T-cell (primary cell): ENCODE measurements around the gene MIPEP. TPM values are rescaled to one million over a fixed set of nuclear protein-coding genes. Genes with fewer than 3 reads are reported as not detected.

Experiments used
- ATAC-seq, 4 experiments: fragments of 200-7000 bp in 3 of 4; fragments of 150-1000 bp in 1 of 4; cut with Tn5 transposase; replicated peaks in 1 of 4; 1 replicate in 3 of 4; 2 replicates in 1 of 4; pipeline ENCODE4 v1.10.0; 2021; ENCODE audit warnings: moderate library complexity in 3 of 4, mild to moderate bottlenecking in 2 of 4, moderate number of reproducible peaks in 1 of 4
- CTCF ChIA-PET, 2 donors: fragments of 300-600 bp; sonication (Branson Sonifier 250); formaldehyde crosslinking; loops; one replicate each; lab custom pipeline; 2022; ENCODE audit warnings: antibody characterized with exemption in 2 of 2; lab: Charles Lee
- POLR2A ChIA-PET, 2 donors: fragments of 300-600 bp; sonication (Branson Sonifier 250); formaldehyde crosslinking; loops; one replicate each; lab custom pipeline; 2022; ENCODE audit warnings: antibody characterized with exemption in 2 of 2; lab: Charles Lee
- DNase-seq, 35 experiments: peaks; one replicate each; pipeline versions ENCODE4 v3.0.0 to v3.0.0-alpha.2; 2013 to 2023
- H3K27ac ChIP-seq: one replicate; pipeline ENCODE4 v1.5.1; 2013; ENCODE audit warnings: low read length
- H3K27me3 ChIP-seq, 2 experiments: replicated peaks in 1 of 2; 1 replicate in 1 of 2; 2 replicates in 1 of 2; pipeline versions ENCODE4 v1.6.1 to v1.7.0; 2013; ENCODE audit warnings: low read length in 1 of 2, mixed read lengths in 1 of 2; ENCODE audit not compliant: control insufficient read depth in 2 of 2, insufficient read depth in 2 of 2; ENCODE audit errors: extremely low read depth in 1 of 2
- H3K36me3 ChIP-seq, 2 donors: 1 replicate in 1 of 2; 2 replicates in 1 of 2; pipeline versions ENCODE4 v1.6.1 to v1.7.0; 2013; ENCODE audit warnings: low read length in 1 of 2; ENCODE audit not compliant: control insufficient read depth in 2 of 2, insufficient read depth in 1 of 2; ENCODE audit errors: extremely low read depth in 1 of 2
- H3K4me1 ChIP-seq, 2 experiments: 1 replicate in 1 of 2; 2 replicates in 1 of 2; pipeline versions ENCODE4 v1.6.1 to v1.7.0; 2013; ENCODE audit warnings: low read length in 2 of 2, mixed read lengths in 1 of 2; ENCODE audit not compliant: insufficient read depth in 2 of 2, control insufficient read depth in 1 of 2; ENCODE audit errors: extremely low read depth in 1 of 2
- H3K4me3 ChIP-seq, 2 donors: 1 replicate in 1 of 2; 2 replicates in 1 of 2; pipeline versions ENCODE4 v1.5.1 to v1.7.0; 2013; ENCODE audit warnings: mild to moderate bottlenecking in 2 of 2, low read length in 1 of 2, moderate library complexity in 1 of 2; ENCODE audit not compliant: control insufficient read depth in 1 of 2; ENCODE audit errors: extremely low read depth in 1 of 2
- H3K9me3 ChIP-seq: 2 replicates; pipeline ENCODE4 v1.7.0; 2013
- H3K27ac Mint-ChIP-seq, 2 donors: one replicate each; pipeline ENCODE4 v1.8.0; 2020 to 2021; ENCODE audit warnings: mild to moderate bottlenecking in 2 of 2, mixed read lengths in 2 of 2
- H3K27me3 Mint-ChIP-seq, 2 donors: one replicate each; pipeline ENCODE4 v1.8.0; 2021 to 2022; ENCODE audit warnings: mixed read lengths in 2 of 2
- H3K36me3 Mint-ChIP-seq: one replicate; pipeline ENCODE4 v1.8.0; 2021; ENCODE audit warnings: mixed read lengths
- H3K4me1 Mint-ChIP-seq, 3 donors: one replicate each; pipeline ENCODE4 v1.8.0; 2020 to 2022; ENCODE audit warnings: mixed read lengths in 3 of 3, mild to moderate bottlenecking in 1 of 3
- H3K4me3 Mint-ChIP-seq, 3 donors: one replicate each; pipeline ENCODE4 v1.8.0; 2020 to 2022; ENCODE audit warnings: mild to moderate bottlenecking in 3 of 3, mixed read lengths in 3 of 3, moderate library complexity in 3 of 3
- H3K9me3 Mint-ChIP-seq, 3 donors: one replicate each; pipeline ENCODE4 v1.8.0; 2020 to 2022; ENCODE audit warnings: mixed read lengths in 3 of 3
- WGBS: methylation state at CpG from one replicate; pipeline ENCODE4 v1.1.5; 2013; ENCODE audit warnings: missing lambda C conversion rate; ENCODE audit not compliant: insufficient coverage; 5-methylcytosine and 5-hydroxymethylcytosine counted together
- total RNA-seq, 35 experiments: library from RNA in 6 of 35; stranded (reverse) in 6 of 35; fragments of 120-200 nt in 1 of 35; gene quantifications; one replicate each; pipeline versions ENCODE4 v1.2.1 to v1.2.4 and lab custom pipeline; 2013 to 2026

MIPEP gene
- total RNA-seq, 5 donors from 2014 or later (not counting 1 experiment from before 2014, with no cell fraction given): 6.3 to 13.8 (median 12.3) TPM

DNA sequence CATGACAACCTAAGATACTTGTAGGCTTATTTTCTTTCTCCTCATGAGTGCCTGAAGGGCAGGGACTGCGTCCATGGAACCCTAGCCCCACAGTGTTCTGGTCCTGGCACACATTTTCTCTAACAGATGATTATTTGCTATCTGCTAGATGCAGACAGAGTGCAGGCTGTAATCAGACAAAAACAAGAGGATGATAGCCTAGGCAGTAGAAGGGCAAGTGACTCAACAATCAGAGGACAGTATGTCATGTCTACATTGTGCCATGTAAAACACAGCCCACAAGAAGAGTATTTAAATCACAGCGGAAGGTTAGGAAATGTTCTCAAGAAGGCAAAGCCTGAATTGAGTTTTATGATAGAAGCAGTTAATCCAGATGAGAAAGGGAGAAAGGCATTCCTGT is 29.3 kb downstream of the MIPEP start:
- Histone ChIP-seq H3K36me3 (peaks cover 0 to 10% of the 10 kb centered on the region in 2 donors), H3K27me3 (no peaks in the 10 kb centered on the region), H3K4me1 (no peaks in the 10 kb centered on the region), H3K9me3 (no peaks in the 10 kb centered on the region), H3K4me3 (no peak overlapping the region), H3K27ac (no peak overlapping the region)
- DNase-seq (no peak), ATAC-seq (no peak)
- no peaks in the 10 kb centered on the region for H3K9me3 Mint-ChIP-seq
- H3K4me1 Mint-ChIP-seq: no peaks in the 10 kb centered on the region
- H3K36me3 Mint-ChIP-seq: peaks cover 48% of the 10 kb centered on the region
- H3K4me3 Mint-ChIP-seq: no peak overlapping the region
- 100% methylated on average over 1 of the region's 2 CpGs for WGBS
- no peaks in the 10 kb centered on the region for H3K27me3 Mint-ChIP-seq
- ChIA-PET CTCF (no interaction called here), POLR2A (no interaction called here)
- no peak overlapping the region for H3K27ac Mint-ChIP-seq

DNA sequence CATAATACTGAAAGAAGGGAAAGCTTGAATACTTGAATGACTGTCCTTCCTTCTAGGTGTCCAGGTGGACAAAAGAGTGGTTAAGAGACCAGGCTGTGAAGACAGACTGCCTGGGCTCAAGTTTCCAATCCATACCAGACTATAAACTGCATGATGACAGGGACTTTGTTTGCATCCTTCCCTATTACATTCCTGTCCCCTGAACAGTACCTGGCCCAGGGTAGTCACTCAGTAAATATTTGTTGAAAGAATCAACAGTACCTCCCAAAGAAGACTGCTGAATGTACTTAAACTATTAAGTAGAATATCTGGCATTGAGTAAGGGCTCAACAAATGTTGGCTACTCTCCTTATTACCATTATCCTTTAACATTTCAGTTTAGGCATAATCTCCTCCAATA is 29.7 kb downstream of the MIPEP start:
- Mint-ChIP-seq H3K4me3 (no peak overlapping the region), H3K4me1 (no peaks in the 10 kb centered on the region), H3K27ac (no peak overlapping the region), H3K27me3 (no peaks in the 10 kb centered on the region), H3K9me3 (no peaks in the 10 kb centered on the region), H3K36me3 (peaks cover 48% of the 10 kb centered on the region)
- ATAC-seq (no peak), DNase-seq (no peak)
- Histone ChIP-seq H3K27me3 (no peaks in the 10 kb centered on the region), H3K9me3 (no peaks in the 10 kb centered on the region), H3K4me1 (no peaks in the 10 kb centered on the region), H3K27ac (no peak overlapping the region), H3K4me3 (no peak overlapping the region), H3K36me3 (peaks cover 0 to 10% of the 10 kb centered on the region in 2 donors)
- ChIA-PET CTCF (no interaction called here), POLR2A (no interaction called here)

DNA sequence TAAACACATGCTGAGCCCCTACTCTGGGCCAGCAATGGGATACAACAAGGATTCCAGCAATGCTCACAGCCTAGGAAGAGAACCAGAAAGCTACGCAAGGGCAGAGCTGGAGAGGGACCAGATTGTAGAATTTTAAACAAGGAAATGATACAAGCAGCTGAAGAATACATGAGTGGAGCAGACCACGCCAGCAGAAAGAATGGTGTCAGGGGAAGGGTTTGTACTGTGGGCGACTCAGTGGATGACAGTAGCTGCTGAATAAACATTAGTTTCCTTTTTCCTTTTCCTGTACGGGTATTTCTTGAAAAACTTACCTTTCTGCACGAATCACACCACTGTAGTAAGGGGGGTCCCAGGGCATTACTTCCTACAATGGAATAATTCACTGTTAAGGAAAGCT is 30.7 kb downstream of the MIPEP start:
- no peak for ATAC-seq
- no peaks in the 10 kb centered on the region for H3K27me3 Mint-ChIP-seq
- H3K4me3 Mint-ChIP-seq: no peak overlapping the region
- no peaks in the 10 kb centered on the region for H3K9me3 Mint-ChIP-seq
- H3K27me3 ChIP-seq: no peaks in the 10 kb centered on the region
- WGBS: 67% methylated on average over 1 of the region's 5 CpGs
- no peak for DNase-seq
- H3K4me3 ChIP-seq: no peak overlapping the region
- H3K4me1 Mint-ChIP-seq: no peaks in the 10 kb centered on the region
- peaks cover 0 to 10% of the 10 kb centered on the region in 2 donors for H3K36me3 ChIP-seq
- no peaks in the 10 kb centered on the region for H3K9me3 ChIP-seq
- no peaks in the 10 kb centered on the region for H3K4me1 ChIP-seq
- ChIA-PET CTCF (no interaction called here), POLR2A (no interaction called here)
- peaks cover 51% of the 10 kb centered on the region for H3K36me3 Mint-ChIP-seq
- no peak overlapping the region for H3K27ac ChIP-seq
- H3K27ac Mint-ChIP-seq: no peak overlapping the region

DNA sequence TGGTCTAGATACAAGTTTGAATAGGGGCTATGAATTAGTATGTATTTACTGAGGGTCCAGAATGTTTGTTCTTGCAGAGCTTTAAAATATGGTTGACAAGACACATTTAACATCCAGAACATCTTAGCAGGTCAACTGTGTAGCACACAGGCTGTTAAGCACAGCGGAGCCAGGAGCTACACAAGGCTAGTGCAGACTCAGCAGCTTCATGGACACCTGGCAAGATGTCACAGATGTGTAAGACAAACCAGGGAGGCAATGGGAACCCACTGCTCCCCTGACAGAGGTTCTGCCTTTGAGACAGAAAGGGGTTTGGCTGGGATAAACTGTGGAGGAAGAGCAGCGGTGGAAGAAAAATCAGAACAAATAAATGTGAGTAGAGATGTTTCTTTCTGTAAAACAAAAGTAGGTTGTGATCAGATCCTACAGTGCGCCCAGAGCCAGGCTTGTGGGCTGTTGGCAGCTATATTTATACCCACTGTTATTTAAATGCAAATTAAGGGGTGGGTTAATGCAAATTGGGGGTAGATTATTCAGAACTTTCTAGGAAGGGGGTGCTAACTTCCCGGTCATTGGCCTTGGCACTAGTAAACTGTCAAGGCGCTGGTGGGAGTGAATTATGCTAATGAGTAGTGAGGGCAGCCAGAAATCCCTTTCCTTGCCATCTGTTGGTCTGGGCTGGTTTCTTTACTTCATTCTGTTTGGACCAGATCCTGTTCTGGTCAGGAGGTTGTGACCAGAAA is 33.0 kb downstream of the MIPEP start:
- no peak overlapping the region for H3K4me3 Mint-ChIP-seq
- no peak overlapping the region for H3K4me3 ChIP-seq
- DNase-seq (no peak), ATAC-seq (no peak)
- no peaks in the 10 kb centered on the region for H3K27me3 Mint-ChIP-seq
- no peaks in the 10 kb centered on the region for H3K9me3 ChIP-seq
- no peak overlapping the region for H3K27ac Mint-ChIP-seq
- ChIA-PET POLR2A (no interaction called here), CTCF (no interaction called here)
- H3K27me3 ChIP-seq: no peaks in the 10 kb centered on the region
- no peaks in the 10 kb centered on the region for H3K9me3 Mint-ChIP-seq
- H3K4me1 Mint-ChIP-seq: no peaks in the 10 kb centered on the region
- H3K27ac ChIP-seq: no peak overlapping the region
- no peaks in the 10 kb centered on the region for H3K4me1 ChIP-seq
- WGBS: 83% methylated on average over 4 of the region's 5 CpGs
- H3K36me3 ChIP-seq: peaks cover 0 to 10% of the 10 kb centered on the region in 2 donors
- H3K36me3 Mint-ChIP-seq: peaks cover 52% of the 10 kb centered on the region

DNA sequence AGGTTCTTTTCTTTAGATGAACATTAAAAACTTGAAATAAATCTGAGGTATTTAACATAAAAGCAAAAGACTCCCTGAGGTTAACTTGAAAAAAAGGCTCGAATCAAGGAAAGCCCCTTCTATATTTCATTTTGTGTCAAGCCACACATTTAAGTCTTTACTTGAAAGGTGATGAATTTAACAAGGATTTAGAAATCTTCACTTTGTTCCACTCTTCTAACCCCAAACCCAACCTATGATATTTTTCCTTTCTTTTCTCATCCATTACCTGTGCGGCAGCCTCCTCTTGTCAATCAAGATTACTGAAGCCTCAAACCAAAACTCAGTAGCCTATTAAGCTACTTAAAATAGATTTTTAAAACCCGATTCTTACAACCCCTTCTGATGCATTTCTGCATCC is 33.8 kb downstream of the MIPEP start:
- Mint-ChIP-seq H3K36me3 (peaks cover 54% of the 10 kb centered on the region), H3K4me1 (no peaks in the 10 kb centered on the region), H3K27me3 (no peaks in the 10 kb centered on the region), H3K27ac (no peak overlapping the region), H3K9me3 (no peaks in the 10 kb centered on the region), H3K4me3 (no peak overlapping the region)
- ATAC-seq: no peak
- DNase-seq: no peak
- Histone ChIP-seq H3K27me3 (no peaks in the 10 kb centered on the region), H3K4me1 (no peaks in the 10 kb centered on the region), H3K9me3 (no peaks in the 10 kb centered on the region), H3K27ac (no peak overlapping the region), H3K36me3 (peaks cover 0 to 7% of the 10 kb centered on the region in 2 donors), H3K4me3 (no peak overlapping the region)
- WGBS: 88% methylated on average over 1 of the region's 3 CpGs
- ChIA-PET POLR2A (no interaction called here), CTCF (no interaction called here)

DNA sequence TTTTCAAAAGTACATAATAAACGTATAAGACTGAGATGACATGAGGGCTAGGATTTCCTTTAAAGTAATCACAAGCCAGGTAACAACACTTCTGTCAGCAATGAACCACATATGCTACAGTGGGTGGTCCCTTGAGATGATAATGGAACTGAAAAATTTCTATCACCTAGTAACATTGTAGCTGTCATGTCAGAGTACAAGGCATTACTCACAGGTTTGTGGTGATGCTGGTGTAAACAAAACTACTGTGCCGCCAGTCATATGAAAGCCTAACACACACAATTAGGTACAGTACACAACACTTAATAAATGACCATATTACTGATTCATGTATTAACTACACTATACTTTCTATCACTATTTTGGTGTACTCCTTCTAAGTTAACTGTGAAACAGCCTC is 36.8 kb downstream of the MIPEP start:
- peaks cover 4 to 5% of the 10 kb centered on the region in 2 experiments for H3K4me1 ChIP-seq
- Mint-ChIP-seq H3K27me3 (no peaks in the 10 kb centered on the region), H3K27ac (no peak overlapping the region), H3K4me3 (no peak overlapping the region), H3K36me3 (peaks cover 49% of the 10 kb centered on the region), H3K4me1 (peaks cover under 1 to 10% (median 3%) of the 10 kb centered on the region in 3 donors), H3K9me3 (no peaks in the 10 kb centered on the region)
- ATAC-seq (no peak), DNase-seq (no peak)
- H3K27me3 ChIP-seq: no peaks in the 10 kb centered on the region
- no peaks in the 10 kb centered on the region for H3K9me3 ChIP-seq
- H3K4me3 ChIP-seq: no peak overlapping the region
- POLR2A ChIA-PET: no interaction called here
- CTCF ChIA-PET: no interaction called here
- peaks cover 0 to 4% of the 10 kb centered on the region in 2 donors for H3K36me3 ChIP-seq
- H3K27ac ChIP-seq: no peak overlapping the region
- WGBS: no CpG with 5 or more reads among the region's 2 CpGs
